Lung (tissue), 12 donors: ENCODE data around the gene MRGPRE. TPM values are rescaled to one million over a fixed set of nuclear protein-coding genes. Genes with fewer than 3 reads are reported as not detected.
A peak's percentile ranks its signal among the peaks of the same experiment; 100 is the strongest.

ENCODE experiments used
- ATAC-seq: fragments of 200-7000 bp; cut with Tn5 transposase; one replicate; pipeline ENCODE4 v1.9.1; 2020; ENCODE audit warnings: moderate number of reproducible peaks; ENCODE audit not compliant: insufficient read depth, low FRiP score
- DNase-seq, 3 donors: peaks; one replicate each; pipeline ENCODE4 v3.0.0-alpha.2; 2013 to 2017
- H3K27ac ChIP-seq, 2 donors: one replicate each; pipeline ENCODE4 v1.5.1; 2013; ENCODE audit warnings: mild to moderate bottlenecking in 2 of 2, moderate library complexity in 2 of 2, control low read depth in 1 of 2, inconsistent platforms in 1 of 2, low read depth in 1 of 2, low read length in 1 of 2
- H3K27me3 ChIP-seq, 3 donors: one replicate each; pipeline ENCODE4 v1.5.1; 2013; ENCODE audit warnings: low read length in 2 of 3; ENCODE audit not compliant: control insufficient read depth in 3 of 3, insufficient read depth in 3 of 3
- H3K36me3 ChIP-seq, 4 donors: one replicate each; pipeline ENCODE4 v1.5.1; 2013; ENCODE audit warnings: low read length in 4 of 4, mild to moderate bottlenecking in 1 of 4, moderate library complexity in 1 of 4; ENCODE audit not compliant: control insufficient read depth in 4 of 4, insufficient read depth in 4 of 4
- H3K4me1 ChIP-seq, 5 donors: one replicate each; pipeline ENCODE4 v1.5.1; 2013; ENCODE audit warnings: low read length in 5 of 5, mild to moderate bottlenecking in 2 of 5, moderate library complexity in 1 of 5; ENCODE audit not compliant: control insufficient read depth in 5 of 5, insufficient read depth in 5 of 5
- H3K4me3 ChIP-seq: one replicate; pipeline ENCODE4 v1.5.1; 2013; ENCODE audit warnings: mild to moderate bottlenecking, control low read depth, moderate library complexity
- H3K9ac ChIP-seq, 2 donors: one replicate each; pipeline ENCODE4 v1.5.1; 2013; ENCODE audit warnings: low read length in 2 of 2, control low read depth in 1 of 2; ENCODE audit not compliant: insufficient read depth in 1 of 2
- H3K9me3 ChIP-seq, 4 donors: one replicate each; pipeline ENCODE4 v1.5.1; 2013; ENCODE audit warnings: low read length in 3 of 4, mild to moderate bottlenecking in 1 of 4, moderate library complexity in 1 of 4; ENCODE audit not compliant: control insufficient read depth in 4 of 4, insufficient read depth in 3 of 4
- WGBS, 2 donors: extraction: QIAGEN DNeasy Blood & Tissue Kit; methylation state at CpG; one replicate each; pipeline ENCODE4 v1.1.7; 2013; 5-methylcytosine and 5-hydroxymethylcytosine counted together
- polyA plus RNA-seq, 2 donors: library from polyadenylated mRNA; stranded (reverse); fragments of 200-250 nt; gene quantifications; one replicate each; pipeline ENCODE4 v1.2.1, GENCODE V29; 2013
- total RNA-seq, 2 donors: library from RNA; depleted of rRNA in 1 of 2; stranded (reverse); fragments of >200 nt in 1 of 2; gene quantifications; one replicate each; pipeline ENCODE4 v1.2.1, GENCODE V29; 2014 to 2021
- TF ChIP-seq, protein P1 (sequence below): IDR thresholded peaks from 2 replicates; pipeline ENCODE4 v1.5.1; 2012; ENCODE audit warnings: mild to moderate bottlenecking; ENCODE audit errors: control extremely low read depth, extremely low read depth
- donor health status: control.
- donor health status: control.
- donor health status: Bipolar disorder and iron deficiency.
- donor health status: healthy.
- donor health status: DM: yes; HTN: yes; CAD: no.

The MRGPRE gene
- total and polyA plus RNA-seq, 4 donors, result 0.03 to 0.18 (median 0.16) TPM; not detected in 1

DNA sequence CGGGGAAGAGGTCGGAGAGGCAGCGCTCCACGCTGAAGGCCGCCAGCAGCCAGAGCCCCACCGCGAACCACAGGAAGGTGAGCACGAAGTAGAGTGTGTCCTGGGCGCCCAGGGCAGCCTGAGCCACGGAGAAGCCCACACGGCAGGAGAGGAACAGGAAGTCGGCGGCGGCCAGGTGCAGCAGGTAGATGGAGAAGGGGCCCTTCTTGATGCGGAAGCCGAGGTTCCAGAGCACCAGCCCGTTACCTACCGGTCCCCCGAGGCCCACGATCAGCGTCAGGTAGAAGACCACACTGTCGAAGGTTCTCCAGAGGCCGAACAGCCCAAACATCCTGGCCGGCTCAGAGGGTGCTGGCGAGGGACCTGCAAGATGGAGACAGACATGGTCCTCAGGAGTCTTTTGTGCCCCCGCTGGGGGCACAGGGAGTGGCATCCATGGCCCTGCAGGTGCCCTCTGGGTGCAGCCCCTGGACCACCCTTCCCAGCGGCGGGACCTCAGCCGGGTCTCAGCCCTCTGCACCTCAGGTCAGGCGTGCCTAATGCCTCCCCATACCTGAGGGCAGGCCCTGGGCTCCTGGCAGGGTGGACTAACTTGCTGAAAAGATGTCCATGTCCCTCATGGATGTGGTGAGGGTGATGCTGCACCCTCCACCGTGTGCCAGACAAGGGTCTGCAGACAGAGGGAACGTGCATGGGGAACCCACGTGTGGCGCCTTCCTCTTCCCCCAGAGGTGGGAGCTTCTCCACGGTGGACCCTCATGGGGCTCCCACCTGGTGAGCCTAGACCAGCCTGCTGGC, 13.5 kb downstream of the MRGPRE start, which contains the start of gene MRGPRG:
MRGPRG (minus strand) TSS at position 331 of the 798 bp plus-strand sequence; CDS start at position 331, 0 bp downstream.
- Histone ChIP-seq H3K27me3 (peaks cover 0 to 21% (median 5%) of the 10 kb centered on the region in 3 donors), H3K9ac (no peak within 1 kb of the TSS), H3K36me3 (no peaks in the 10 kb centered on the region), H3K27ac (no peak within 1 kb of the TSS), H3K9me3 (no peaks in the 10 kb centered on the region), H3K4me1 (peaks cover 0 to 9% (median 3%) of the 10 kb centered on the region in 5 donors), H3K4me3 (no peak within 1 kb of the TSS)
- no peak for ATAC-seq
- TF ChIP-seq, protein P1, sequence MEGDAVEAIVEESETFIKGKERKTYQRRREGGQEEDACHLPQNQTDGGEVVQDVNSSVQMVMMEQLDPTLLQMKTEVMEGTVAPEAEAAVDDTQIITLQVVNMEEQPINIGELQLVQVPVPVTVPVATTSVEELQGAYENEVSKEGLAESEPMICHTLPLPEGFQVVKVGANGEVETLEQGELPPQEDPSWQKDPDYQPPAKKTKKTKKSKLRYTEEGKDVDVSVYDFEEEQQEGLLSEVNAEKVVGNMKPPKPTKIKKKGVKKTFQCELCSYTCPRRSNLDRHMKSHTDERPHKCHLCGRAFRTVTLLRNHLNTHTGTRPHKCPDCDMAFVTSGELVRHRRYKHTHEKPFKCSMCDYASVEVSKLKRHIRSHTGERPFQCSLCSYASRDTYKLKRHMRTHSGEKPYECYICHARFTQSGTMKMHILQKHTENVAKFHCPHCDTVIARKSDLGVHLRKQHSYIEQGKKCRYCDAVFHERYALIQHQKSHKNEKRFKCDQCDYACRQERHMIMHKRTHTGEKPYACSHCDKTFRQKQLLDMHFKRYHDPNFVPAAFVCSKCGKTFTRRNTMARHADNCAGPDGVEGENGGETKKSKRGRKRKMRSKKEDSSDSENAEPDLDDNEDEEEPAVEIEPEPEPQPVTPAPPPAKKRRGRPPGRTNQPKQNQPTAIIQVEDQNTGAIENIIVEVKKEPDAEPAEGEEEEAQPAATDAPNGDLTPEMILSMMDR, result no peak
- DNase-seq, result peak in 1 of 3 donors; percentile 9
- 85% methylated on average over 35 of the region's 35 CpGs for WGBS, 2 donors

DNA sequence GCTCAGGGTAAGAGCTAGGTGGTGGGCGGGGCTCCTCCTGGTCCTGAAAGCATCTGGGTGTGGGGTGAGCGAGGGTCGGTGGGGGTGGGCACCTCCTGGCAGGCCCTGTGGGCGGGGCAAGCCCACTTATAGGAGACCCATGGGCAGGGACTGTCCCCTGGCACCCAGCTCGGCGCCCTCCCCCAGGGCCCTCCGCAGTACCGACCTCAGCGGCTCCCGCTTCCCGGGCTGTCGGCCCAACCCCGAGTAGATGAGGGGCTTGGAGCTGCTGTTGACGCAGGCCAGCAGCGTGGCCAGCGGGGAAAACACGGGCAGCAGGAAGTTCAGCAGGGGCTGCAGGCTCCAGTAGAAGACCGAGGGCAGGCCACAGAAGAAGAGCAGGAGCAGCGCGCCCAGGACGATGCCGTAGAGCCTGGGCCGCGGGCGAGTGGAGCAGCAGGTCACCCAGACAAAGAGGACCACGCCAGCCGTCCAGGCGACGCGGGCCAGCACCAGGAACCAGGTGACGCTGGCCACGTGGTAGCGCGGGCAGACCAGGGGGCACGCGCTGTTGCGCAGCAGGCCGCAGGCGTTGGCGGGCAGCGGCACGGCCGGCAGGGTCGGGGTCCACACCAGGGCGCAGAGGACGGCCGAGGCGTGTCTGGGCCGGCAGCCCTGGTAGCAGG, 14.3 kb downstream of the MRGPRE start:
- no peak overlapping the region for H3K27ac ChIP-seq
- TF ChIP-seq, protein P1, result no peak
- no peaks in the 10 kb centered on the region for H3K36me3 ChIP-seq
- H3K9me3 ChIP-seq, result no peaks in the 10 kb centered on the region
- H3K27me3 ChIP-seq, result peaks cover 0 to 20% (median 5%) of the 10 kb centered on the region in 3 donors
- no peak overlapping the region for H3K9ac ChIP-seq
- H3K4me3 ChIP-seq, result no peak overlapping the region
- 90 to 92% methylated on average over 49 of the region's 49 CpGs for WGBS, 2 donors
- H3K4me1 ChIP-seq, result peaks cover 0 to 9% (median 3%) of the 10 kb centered on the region in 5 donors
- peak in 1 of 3 donors; percentile 4 for DNase-seq
- no peak for ATAC-seq

DNA sequence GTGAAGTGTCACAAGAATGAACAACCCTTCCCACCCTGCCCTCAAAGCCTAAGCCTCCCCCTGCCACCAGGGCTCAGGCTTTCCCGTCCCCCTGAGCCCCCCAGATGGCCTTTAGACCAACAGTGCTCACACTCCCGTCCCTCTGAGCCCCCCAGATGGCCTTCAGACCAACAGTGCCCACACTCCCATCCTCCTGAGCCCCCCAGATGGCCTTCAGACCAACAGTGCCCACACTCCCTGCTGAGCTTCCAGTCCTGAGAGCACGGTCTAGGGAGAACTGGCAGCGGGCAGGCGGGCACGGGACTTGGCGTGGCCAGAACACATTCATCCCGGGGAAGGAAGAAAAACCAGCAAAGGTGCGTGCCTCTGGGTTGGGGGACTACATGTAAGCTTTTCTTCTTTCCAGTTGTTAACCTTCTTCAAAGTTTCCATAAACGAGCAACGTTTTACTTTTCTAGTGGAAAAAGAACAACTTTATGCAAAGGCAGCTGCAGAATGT, 16.1 kb downstream of the MRGPRE start:
- H3K36me3 ChIP-seq, result no peaks in the 10 kb centered on the region
- 76 to 79% methylated on average over 11 of the region's 11 CpGs for WGBS, 2 donors
- H3K9me3 ChIP-seq, result peaks cover 0 to 5% (median 0%) of the 10 kb centered on the region in 4 donors
- DNase-seq (peak in 1 of 3 donors; percentile 10), ATAC-seq (no peak)
- no peak overlapping the region for H3K27ac ChIP-seq
- no peak overlapping the region for H3K9ac ChIP-seq
- H3K4me3 ChIP-seq, result no peak overlapping the region
- TF ChIP-seq, protein P1, result no peak
- peaks cover 0 to 4% (median 3%) of the 10 kb centered on the region in 5 donors for H3K4me1 ChIP-seq
- H3K27me3 ChIP-seq, result peaks cover 0 to 16% (median 1%) of the 10 kb centered on the region in 3 donors
